Ascending aorta (tissue), 2 donors: Measurements from ENCODE around the gene DNAI2. TPM values are rescaled to one million over a fixed set of nuclear protein-coding genes. Genes with fewer than 3 reads are reported as not detected.

ENCODE experiments used
- DNase-seq, 2 donors: peaks; one replicate each; pipeline ENCODE4 v3.0.0-alpha.2; 2019; ENCODE audit warnings: low spot score in 2 of 2
- H3K27ac ChIP-seq, 2 donors: fragments of 200-600 bp; sonication (generic); one replicate each; pipeline ENCODE4 v1.5.1; 2016 to 2017; ENCODE audit warnings: mild to moderate bottlenecking in 1 of 2
- H3K27me3 ChIP-seq: fragments of 200-600 bp; sonication (generic); one replicate; pipeline ENCODE4 v1.5.1; 2017
- H3K36me3 ChIP-seq, 2 donors: fragments of 200-600 bp; sonication (generic); one replicate each; pipeline ENCODE4 v1.5.1; 2016
- H3K4me1 ChIP-seq, 2 donors: fragments of 200-600 bp; sonication (generic); one replicate each; pipeline ENCODE4 v1.5.1; 2016 to 2017; ENCODE audit warnings: mild to moderate bottlenecking in 1 of 2
- H3K4me3 ChIP-seq, 2 donors: fragments of 200-600 bp; sonication (generic); one replicate each; pipeline ENCODE4 v1.5.1; 2016 to 2017; ENCODE audit warnings: mild to moderate bottlenecking in 1 of 2
- H3K9me3 ChIP-seq, 2 donors: fragments of 200-600 bp; sonication (generic); one replicate each; pipeline ENCODE4 v1.5.1; 2016
- CTCF ChIP-seq, 3 experiments: fragments of 200-600 bp in 2 of 3; fragments of 450-650 bp in 1 of 3; sonication (generic) in 2 of 3; IDR thresholded peaks; one replicate each; pipeline ENCODE4 v1.5.1; 2016 to 2019; ENCODE audit warnings: antibody characterized with exemption in 3 of 3, mild to moderate bottlenecking in 1 of 3, moderate library complexity in 1 of 3
- intact Hi-C: fragments of 100-400 bp; cut with DNase I; formaldehyde crosslinking; loops from one replicate; pipeline ENCODE4 v1.15.1; 2023
- total RNA-seq: library from RNA; depleted of rRNA; stranded (reverse); fragments of >200 nt; gene quantifications from one replicate; pipeline ENCODE4 v1.1.0, GENCODE V29; 2016

Gene DNAI2
- total RNA-seq, 1 donor from 2014 or later = not detected

GRCh38 chr17:74298778-74299177 lies 24.7 kb downstream of the DNAI2 start:
- Histone ChIP-seq H3K4me1 (no peaks in the 10 kb centered on the region), H3K27ac (no peak overlapping the region), H3K9me3 (no peaks in the 10 kb centered on the region), H3K4me3 (no peak overlapping the region), H3K27me3 (no peaks in the 10 kb centered on the region), H3K36me3 (no peaks in the 10 kb centered on the region)
- no peak for DNase-seq
- TF ChIP-seq CTCF (IDR thresholded peaks at IDR 0.05) = no peak
- intact Hi-C loops = no loop called here

GRCh38 chr17:74299226-74300009 lies 25.4 kb downstream of the DNAI2 start:
- H3K27ac ChIP-seq = no peak overlapping the region

GRCh38 chr17:74303305-74303704 lies 29.3 kb downstream of the DNAI2 start:
- H3K4me1 ChIP-seq = no peaks in the 10 kb centered on the region
- no peaks in the 10 kb centered on the region for H3K9me3 ChIP-seq
- H3K27me3 ChIP-seq = no peaks in the 10 kb centered on the region
- no peaks in the 10 kb centered on the region for H3K36me3 ChIP-seq
- intact Hi-C loops = no loop called here
- DNase-seq = no peak
- TF ChIP-seq CTCF (IDR thresholded peaks at IDR 0.05) = no peak
- H3K27ac ChIP-seq = no peak overlapping the region
- H3K4me3 ChIP-seq = no peak overlapping the region

More at GRCh38 chr17:74299226-74300009, 25.4 kb downstream of the DNAI2 start:
- no peaks in the 10 kb centered on the region for H3K27me3 ChIP-seq
- no peaks in the 10 kb centered on the region for H3K4me1 ChIP-seq
- H3K4me3 ChIP-seq = no peak overlapping the region
- TF ChIP-seq CTCF (IDR thresholded peaks at IDR 0.05) = no peak
- DNase-seq = no peak
- no peaks in the 10 kb centered on the region for H3K36me3 ChIP-seq
- H3K9me3 ChIP-seq = no peaks in the 10 kb centered on the region
- intact Hi-C loops = no loop called here

- Histone ChIP-seq H3K4me3 (no peak overlapping the region), H3K27ac (no peak overlapping the region), H3K27me3 (no peaks in the 10 kb centered on the region), H3K4me1 (no peaks in the 10 kb centered on the region), H3K9me3 (no peaks in the 10 kb centered on the region), H3K36me3 (no peaks in the 10 kb centered on the region)
- no peak for TF ChIP-seq CTCF (IDR thresholded peaks at IDR 0.05)
- no peak for DNase-seq
- intact Hi-C loops = no loop called here
These were observed 30.1 kb downstream of the DNAI2 start for GRCh38 chr17:74304184-74304583.

- DNase-seq = no peak
- TF ChIP-seq CTCF (IDR thresholded peaks at IDR 0.05) = no peak
- Histone ChIP-seq H3K4me1 (no peaks in the 10 kb centered on the region), H3K27me3 (no peaks in the 10 kb centered on the region), H3K9me3 (no peaks in the 10 kb centered on the region), H3K4me3 (no peak overlapping the region), H3K27ac (no peak overlapping the region), H3K36me3 (no peaks in the 10 kb centered on the region)
- intact Hi-C loops = no loop called here
These were observed 32.0 kb downstream of the DNAI2 start for GRCh38 chr17:74305865-74306654.
